Stimulated activated CD8-positive, alpha-beta memory T cell treated with anti-CD3 and anti-CD28 coated beads, Interleukin-7, amount 100 ng/mL, for 4 hours (primary cell): ENCODE measurements around the gene QSOX1.

Source experiments
- DNase-seq, 2 donors: peaks; one replicate each; pipeline ENCODE4 v3.0.0-alpha.2; 2020; ENCODE audit warnings: low read depth in 2 of 2

QSOX1 gene

GRCh38 chr1:180250883-180251509 lies 96.3 kb downstream of the QSOX1 start:
- no peak for DNase-seq

- DNase-seq, result no peak
Observed at GRCh38 chr1:180251526-180252305, 97.0 kb downstream of the QSOX1 start.

- peak in 1 of 2 donors; percentile 35 for DNase-seq
Observed at GRCh38 chr1:180252638-180253536, 98.2 kb downstream of the QSOX1 start.
